Gastrocnemius medialis (tissue), 4 donors: ENCODE data around the gene TBCD.

Experiments used
- CTCF ChIP-seq, 5 experiments: fragments of 450-650 bp in 3 of 5; fragments of 200-600 bp in 2 of 5; sonication (generic) in 2 of 5; IDR thresholded peaks in 4 of 5; conservative IDR thresholded peaks in 1 of 5; 1 replicate in 4 of 5; 2 replicates in 1 of 5; pipeline ENCODE4 v1.5.1; 2016 to 2019; ENCODE audit warnings: antibody characterized with exemption in 5 of 5, mild to moderate bottlenecking in 3 of 5, moderate library complexity in 3 of 5
- POLR2A ChIP-seq, 2 donors: fragments of 450-650 bp; IDR thresholded peaks; one replicate each; pipeline ENCODE4 v1.6.1; 2017; ENCODE audit warnings: antibody characterized with exemption in 2 of 2, mild to moderate bottlenecking in 2 of 2, moderate library complexity in 2 of 2

- TF ChIP-seq CTCF (IDR thresholded peaks at IDR 0.05 in 4 of 5, conservative IDR thresholded peaks at IDR 0.05 in 1 of 5) (no peak), POLR2A (IDR thresholded peaks at IDR 0.05) (no peak)
These were observed 128.9 kb downstream of the TBCD start for GRCh38 chr17:82880620-82881323.
